ENCODE measurements around the gene FAM32A.

FAM32A gene

DNA sequence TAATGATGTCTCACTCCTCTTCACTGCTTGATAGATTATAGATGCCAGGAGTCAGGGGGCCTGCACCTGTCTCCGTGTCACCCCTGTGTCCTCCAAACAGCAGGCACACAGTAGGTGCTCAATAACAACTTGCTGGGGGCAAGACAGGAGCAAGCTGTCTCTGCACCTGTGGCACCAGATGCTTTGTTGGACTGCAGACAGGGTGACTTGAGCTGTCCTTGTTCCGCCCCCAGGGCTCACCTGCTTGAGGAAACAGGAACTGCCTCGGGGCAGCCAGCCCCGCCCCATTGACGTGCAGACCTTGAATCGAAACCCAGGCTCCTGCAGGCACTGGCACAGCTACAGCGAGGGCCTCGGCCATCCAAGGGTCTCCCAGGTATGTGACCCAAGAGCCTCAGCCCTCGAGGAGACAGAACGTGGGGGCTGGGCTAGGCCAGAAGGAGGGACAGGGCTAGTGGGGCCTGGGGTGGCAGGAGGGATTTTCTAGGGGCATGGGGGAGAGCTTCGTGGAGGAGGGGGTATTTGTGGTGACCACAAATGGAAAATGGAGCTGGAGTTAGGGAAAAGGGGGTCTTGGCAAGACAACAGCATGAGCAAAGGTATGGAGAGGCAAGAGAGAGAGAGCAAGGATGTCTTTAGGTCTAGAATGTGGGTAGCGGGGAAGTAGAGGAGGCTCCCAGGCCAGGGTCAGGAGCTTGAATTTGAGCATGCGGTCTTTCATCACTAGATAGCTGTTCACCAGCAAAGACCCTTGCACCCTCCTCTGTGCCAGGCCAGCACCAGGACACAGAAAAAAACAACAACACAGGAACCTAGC, 41.6 kb upstream of the FAM32A start, which contains the start of gene HSH2D:
Gene HSH2D (plus strand): TSS at position 287 of the 817 bp plus-strand sequence. CDS start 5,066 bp downstream, outside the sequence.
- Histone ChIP-seq H3K4me3 (no peak within 1 kb of the TSS), H3K27ac (no peak within 1 kb of the TSS)
- DNase-seq (ENCODE audit: low spot score) = no peak
- TF ChIP-seq, protein P1, sequence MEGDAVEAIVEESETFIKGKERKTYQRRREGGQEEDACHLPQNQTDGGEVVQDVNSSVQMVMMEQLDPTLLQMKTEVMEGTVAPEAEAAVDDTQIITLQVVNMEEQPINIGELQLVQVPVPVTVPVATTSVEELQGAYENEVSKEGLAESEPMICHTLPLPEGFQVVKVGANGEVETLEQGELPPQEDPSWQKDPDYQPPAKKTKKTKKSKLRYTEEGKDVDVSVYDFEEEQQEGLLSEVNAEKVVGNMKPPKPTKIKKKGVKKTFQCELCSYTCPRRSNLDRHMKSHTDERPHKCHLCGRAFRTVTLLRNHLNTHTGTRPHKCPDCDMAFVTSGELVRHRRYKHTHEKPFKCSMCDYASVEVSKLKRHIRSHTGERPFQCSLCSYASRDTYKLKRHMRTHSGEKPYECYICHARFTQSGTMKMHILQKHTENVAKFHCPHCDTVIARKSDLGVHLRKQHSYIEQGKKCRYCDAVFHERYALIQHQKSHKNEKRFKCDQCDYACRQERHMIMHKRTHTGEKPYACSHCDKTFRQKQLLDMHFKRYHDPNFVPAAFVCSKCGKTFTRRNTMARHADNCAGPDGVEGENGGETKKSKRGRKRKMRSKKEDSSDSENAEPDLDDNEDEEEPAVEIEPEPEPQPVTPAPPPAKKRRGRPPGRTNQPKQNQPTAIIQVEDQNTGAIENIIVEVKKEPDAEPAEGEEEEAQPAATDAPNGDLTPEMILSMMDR (IDR thresholded peaks at IDR 0.05) = no peak

DNA sequence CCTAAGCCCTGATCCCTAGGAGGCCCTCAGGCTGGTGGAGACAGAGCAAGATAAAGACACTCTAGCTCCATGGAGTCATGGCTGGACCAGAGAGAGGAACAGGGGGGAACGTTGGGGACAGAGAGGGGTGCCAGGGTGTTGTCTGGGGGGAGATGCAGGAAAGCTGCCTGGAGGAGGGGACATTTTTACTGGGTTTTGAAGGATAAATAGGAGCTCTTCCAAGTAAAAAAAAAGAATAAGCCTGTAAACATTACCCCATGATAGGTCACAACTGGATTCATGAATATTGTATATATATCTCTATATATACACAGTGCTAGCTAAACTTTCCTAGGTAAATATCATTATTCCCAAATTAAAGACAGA, 41.0 kb upstream of the FAM32A start:
- no peak for DNase-seq (ENCODE audit: low spot score)
- H3K27ac ChIP-seq = no peak overlapping the region
- TF ChIP-seq, protein P1 (IDR thresholded peaks at IDR 0.05) = no peak
- H3K4me3 ChIP-seq = no peak overlapping the region

DNA sequence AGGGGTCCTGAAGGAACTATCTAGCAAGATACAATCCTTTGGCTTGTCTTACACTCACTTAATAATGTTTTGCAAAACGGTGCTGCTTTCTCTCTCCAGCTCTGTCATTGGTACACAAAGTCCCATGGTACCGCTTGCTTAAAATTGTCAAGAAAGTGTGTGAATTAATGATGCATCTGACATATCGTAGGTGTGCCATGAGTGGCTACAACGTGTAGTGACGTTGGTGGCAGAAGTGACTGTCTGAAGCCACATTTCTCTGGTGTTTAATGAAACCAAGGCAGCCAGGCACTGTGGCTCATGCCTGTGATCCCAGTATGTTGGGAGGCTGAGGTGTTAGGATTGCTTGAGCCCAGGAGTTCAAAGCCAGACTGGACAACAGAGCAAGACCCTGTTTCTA, 39.1 kb upstream of the FAM32A start:
- no peak overlapping the region for H3K4me3 ChIP-seq
- TF ChIP-seq, protein P1 (IDR thresholded peaks at IDR 0.05) = no peak
- DNase-seq (ENCODE audit: low spot score) = no peak
- H3K27ac ChIP-seq = no peak overlapping the region

DNA sequence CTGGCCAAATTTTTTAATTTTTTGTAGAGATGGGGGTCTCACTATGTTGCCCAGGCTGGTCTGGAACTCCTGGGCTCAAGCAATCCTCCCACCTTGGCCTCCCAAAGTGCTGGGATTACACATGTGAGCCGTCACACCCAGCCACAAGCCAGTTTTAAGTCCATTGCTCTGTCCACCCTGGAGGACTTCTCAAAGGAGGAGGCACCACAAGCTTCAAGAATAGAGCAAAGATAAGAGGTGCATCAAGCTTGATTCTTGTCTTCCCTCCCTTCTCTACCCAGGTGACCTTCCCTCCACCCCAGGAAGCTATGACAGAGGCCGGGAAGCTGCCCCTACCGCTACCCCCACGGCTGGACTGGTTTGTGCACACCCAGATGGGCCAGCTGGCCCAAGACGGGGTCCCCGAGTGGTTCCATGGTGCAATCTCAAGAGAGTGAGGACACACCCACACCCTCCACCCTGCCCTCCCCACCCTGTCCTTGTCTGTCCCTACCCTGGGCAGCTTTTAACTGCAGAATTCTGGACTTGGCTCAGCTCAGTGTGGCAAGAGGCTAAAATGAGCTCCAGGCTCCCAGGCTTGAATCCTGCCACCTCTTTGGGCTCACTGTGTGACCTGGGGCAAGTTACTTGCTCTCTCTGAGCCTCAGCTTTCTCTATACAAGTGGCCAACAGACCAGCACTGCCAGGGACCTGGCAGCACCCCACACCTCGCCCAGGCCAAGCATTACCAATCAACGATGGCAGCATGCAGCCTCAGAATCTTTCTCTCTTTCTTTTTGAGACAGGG, 36.6 kb upstream of the FAM32A start:
- Histone ChIP-seq H3K4me3 (no peak overlapping the region), H3K27ac (no peak overlapping the region)
- TF ChIP-seq, protein P1 (IDR thresholded peaks at IDR 0.05) = no peak
- DNase-seq (ENCODE audit: low spot score) = no peak

DNA sequence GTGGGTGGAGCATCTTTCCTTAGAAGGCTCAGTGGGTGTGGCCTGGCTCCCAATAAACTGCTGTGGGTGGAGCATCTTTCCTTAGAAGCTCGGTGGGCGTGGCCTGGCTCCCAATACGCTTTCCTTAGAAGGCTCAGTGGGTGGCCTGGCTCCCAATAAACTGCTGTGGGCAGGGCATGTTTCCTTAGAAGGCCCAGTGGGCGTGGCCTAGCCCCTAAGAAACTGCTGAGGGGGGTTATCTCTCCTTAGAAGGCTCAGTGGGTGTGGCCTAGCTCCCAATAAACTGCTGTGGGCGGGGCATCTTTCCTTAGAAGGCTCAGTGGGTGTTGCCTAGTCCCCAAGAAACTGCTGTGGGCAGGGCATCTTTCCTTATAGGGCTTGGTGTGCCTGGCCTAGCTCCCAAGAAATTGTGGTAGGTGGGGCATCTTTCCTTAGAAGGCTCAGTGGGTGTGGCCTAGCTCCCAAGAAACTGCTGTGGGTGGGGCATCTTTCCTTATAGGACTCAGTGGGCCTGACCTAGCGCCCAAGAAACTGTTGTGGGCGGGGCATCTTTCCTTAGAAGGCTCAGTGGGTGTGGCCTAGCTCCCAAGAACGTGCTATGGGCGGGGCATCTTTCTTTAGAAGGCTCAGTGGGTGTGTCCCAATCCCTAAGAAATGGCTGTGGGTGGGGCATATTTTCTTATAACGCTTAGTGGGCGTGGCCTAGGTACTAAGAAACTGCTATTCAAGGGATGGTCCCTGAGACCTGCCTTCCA, 31.5 kb upstream of the FAM32A start:
- Histone ChIP-seq H3K4me3 (no peak overlapping the region), H3K27ac (no peak overlapping the region)
- DNase-seq (ENCODE audit: low spot score) = no peak
- TF ChIP-seq, protein P1 (IDR thresholded peaks at IDR 0.05) = no peak

DNA sequence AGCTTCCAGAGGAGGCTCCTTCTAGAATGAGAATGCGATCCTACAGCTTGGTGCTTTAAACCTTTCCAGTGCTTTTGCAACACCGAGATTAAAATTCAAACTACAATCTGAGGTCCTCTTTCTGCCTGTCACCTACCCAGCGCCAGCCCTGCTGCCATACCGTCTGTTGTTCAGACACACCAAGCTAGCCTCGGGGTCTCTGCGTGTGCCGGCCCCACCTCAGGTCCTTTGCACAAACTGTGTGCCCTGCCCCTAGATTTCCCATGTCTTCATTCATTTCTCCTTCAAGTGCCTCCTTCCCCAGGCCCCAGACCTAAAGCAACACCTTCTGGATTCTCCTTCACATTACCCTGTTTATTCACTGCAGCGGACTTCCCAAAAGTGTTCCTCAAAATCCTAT, 30.7 kb upstream of the FAM32A start:
- TF ChIP-seq, protein P1 (IDR thresholded peaks at IDR 0.05) = no peak
- no peak for DNase-seq (ENCODE audit: low spot score)
- Histone ChIP-seq H3K4me3 (no peak overlapping the region), H3K27ac (no peak overlapping the region)
